HG03135 (cell line): ENCODE data around the gene GRIK3.

Experiments
- ATAC-seq: cut with Tn5 transposase; IDR thresholded peaks from one replicate; pipeline ENCODE4 v1.9.1; 2021; ENCODE audit warnings: mild to moderate bottlenecking, moderate library complexity; ENCODE audit not compliant: unreplicated experiment

Gene GRIK3

GRCh38 chr1:36796733-36797132 is 237.6 kb downstream of the GRIK3 start:
- ATAC-seq, result no peak

- ATAC-seq, result no peak
Measured at GRCh38 chr1:36796106-36796590, 238.2 kb downstream of the GRIK3 start.

GRCh38 chr1:36794460-36794859 is 239.9 kb downstream of the GRIK3 start:
- no peak for ATAC-seq

- no peak for ATAC-seq
Measured at GRCh38 chr1:36793452-36793851, 240.9 kb downstream of the GRIK3 start.

GRCh38 chr1:36792292-36792691 is 242.0 kb downstream of the GRIK3 start:
- no peak for ATAC-seq

- ATAC-seq, result no peak
Measured at GRCh38 chr1:36790191-36790590, 244.1 kb downstream of the GRIK3 start.

GRCh38 chr1:36789535-36789934 is 244.8 kb downstream of the GRIK3 start:
- ATAC-seq, result no peak

GRCh38 chr1:36787312-36787913 is 246.9 kb downstream of the GRIK3 start:
- ATAC-seq, result no peak

GRCh38 chr1:36786425-36786824 is 247.9 kb downstream of the GRIK3 start:
- no peak for ATAC-seq

- ATAC-seq, result no peak
Measured at GRCh38 chr1:36784147-36784859, 250.0 kb downstream of the GRIK3 start.

- ATAC-seq, result no peak
Measured at GRCh38 chr1:36783475-36783874, 250.8 kb downstream of the GRIK3 start.

- ATAC-seq, result no peak
Measured at GRCh38 chr1:36782785-36783184, 251.5 kb downstream of the GRIK3 start.

- no peak for ATAC-seq
Measured at GRCh38 chr1:36782085-36782484, 252.2 kb downstream of the GRIK3 start.

- no peak for ATAC-seq
Measured at GRCh38 chr1:36781098-36781497, 253.2 kb downstream of the GRIK3 start.

- no peak for ATAC-seq
Measured at GRCh38 chr1:36778740-36779139, 255.6 kb downstream of the GRIK3 start.

GRCh38 chr1:36776948-36777831 is 257.1 kb downstream of the GRIK3 start:
- ATAC-seq, result no peak

GRCh38 chr1:36776256-36776655 is 258.1 kb downstream of the GRIK3 start:
- ATAC-seq, result no peak

- no peak for ATAC-seq
Measured at GRCh38 chr1:36775716-36776115, 258.6 kb downstream of the GRIK3 start.

GRCh38 chr1:36773827-36774541 is 260.3 kb downstream of the GRIK3 start:
- no peak for ATAC-seq

- ATAC-seq, result no peak
Measured at GRCh38 chr1:36772647-36773495, 261.4 kb downstream of the GRIK3 start.
